Right renal pelvis (tissue), 4 donors: Measurements from ENCODE around the gene LUC7L2. TPM values are rescaled to one million over a fixed set of nuclear protein-coding genes. Genes with fewer than 3 reads are reported as not detected.
"Not testable (repeated sequence)": the region's sequence is repeated elsewhere in the genome, so short reads cannot be mapped to it uniquely, and the experiment has no call there.

Experiments
- DNase-seq, 4 donors: peaks; one replicate each; pipeline ENCODE4 v3.0.0-alpha.2; 2013; ENCODE audit warnings: low read depth in 4 of 4, low spot score in 3 of 4, missing footprints in 1 of 4
- polyA plus RNA-seq, 4 donors: library from polyadenylated mRNA; unstranded; fragments of 120-200 nt; gene quantifications; one replicate each; pipeline ENCODE4 v1.2.1, GENCODE V29; 2013; ENCODE audit not compliant: insufficient read length in 4 of 4

The LUC7L2 gene
- polyA plus RNA-seq, 4 donors = 112 to 164 (median 141) TPM

- no peak for DNase-seq
These were observed 77.1 kb downstream of the LUC7L2 start for GRCh38 chr7:139436806-139437205.

GRCh38 chr7:139439375-139439774 lies 79.7 kb downstream of the LUC7L2 start:
- no peak for DNase-seq

- no peak for DNase-seq
These were observed 82.3 kb downstream of the LUC7L2 start for GRCh38 chr7:139441961-139442360.

GRCh38 chr7:139446051-139446890 lies 86.6 kb downstream of the LUC7L2 start:
- no peak for DNase-seq

- no peak for DNase-seq
These were observed 91.2 kb downstream of the LUC7L2 start for GRCh38 chr7:139450851-139451250.

GRCh38 chr7:139451638-139452037 lies 91.9 kb downstream of the LUC7L2 start:
- no peak for DNase-seq

GRCh38 chr7:139452958-139453672 lies 93.4 kb downstream of the LUC7L2 start:
- DNase-seq = no peak

- DNase-seq = no peak
These were observed 94.1 kb downstream of the LUC7L2 start for GRCh38 chr7:139453673-139454321.

- DNase-seq = no peak
These were observed 96.1 kb downstream of the LUC7L2 start for GRCh38 chr7:139455789-139456188.

- no peak for DNase-seq
These were observed 96.8 kb downstream of the LUC7L2 start for GRCh38 chr7:139456511-139456910.

GRCh38 chr7:139457153-139457946 lies 97.7 kb downstream of the LUC7L2 start:
- no peak for DNase-seq

GRCh38 chr7:139463421-139463820 lies 103.7 kb downstream of the LUC7L2 start:
- not testable (repeated sequence) for DNase-seq

GRCh38 chr7:139464511-139464910 lies 104.8 kb downstream of the LUC7L2 start:
- DNase-seq = not testable (repeated sequence)

GRCh38 chr7:139465072-139465471 lies 105.4 kb downstream of the LUC7L2 start:
- not testable (repeated sequence) for DNase-seq

GRCh38 chr7:139467729-139468128 lies 108.0 kb downstream of the LUC7L2 start:
- not testable (repeated sequence) for DNase-seq

- not testable (repeated sequence) for DNase-seq
These were observed 108.6 kb downstream of the LUC7L2 start for GRCh38 chr7:139468281-139468680.

- no peak for DNase-seq
These were observed 112.2 kb downstream of the LUC7L2 start for GRCh38 chr7:139471740-139472353.
